ENCODE data around the gene PIGR.

GRCh38 chr1:206970446-206970845 is 24.2 kb upstream of the PIGR start, which contains the start of gene FCAMR:
- TF ChIP-seq ARNTL (CRISPR knock-in tag; IDR thresholded peaks at IDR 0.05; ENCODE audit: borderline replicate concordance, low read depth) (no peak), TCF4 (CRISPR knock-in tag; IDR thresholded peaks at IDR 0.05; ENCODE audit: borderline replicate concordance) (no peak), ZFP3 (CRISPR knock-in tag; IDR thresholded peaks at IDR 0.05) (no peak), SNAI2 (CRISPR knock-in tag; IDR thresholded peaks at IDR 0.05) (no peak), PATZ1 (CRISPR knock-in tag; IDR thresholded peaks at IDR 0.05; ENCODE audit: borderline replicate concordance) (no peak), ZFP30 (CRISPR knock-in tag; IDR thresholded peaks at IDR 0.05) (no peak), TOX (CRISPR knock-in tag; IDR thresholded peaks at IDR 0.05; ENCODE audit: borderline replicate concordance) (no peak), ZNF70 (CRISPR knock-in tag; IDR thresholded peaks at IDR 0.05) (no peak)

Measured in SK-N-SH treated with all-trans-retinoic acid at 6 μM for 48 hours (cell line).